H9 (cell line): ENCODE measurements around the gene CYP2F1. TPM values are rescaled to one million over a fixed set of nuclear protein-coding genes. Genes with fewer than 3 reads are reported as not detected.
A peak's percentile ranks its signal among the peaks of the same experiment; 100 is the strongest.
"Not testable (repeated sequence)": the region's sequence is repeated elsewhere in the genome, so short reads cannot be mapped to it uniquely, and the experiment has no call there.

Experiments
- DNase-seq: peaks from one replicate; pipeline ENCODE4 v3.0.0-alpha.2; 2017
- H2AFZ ChIP-seq: one replicate; pipeline ENCODE4 v1.6.1; 2013; ENCODE audit warnings: mild to moderate bottlenecking, low read length, control low read depth, moderate library complexity
- H2AK5ac ChIP-seq: 2 replicates; pipeline ENCODE4 v1.6.1; 2013; ENCODE audit warnings: low read length, control low read depth, mixed read lengths; ENCODE audit not compliant: insufficient read length
- H2BK120ac ChIP-seq: one replicate; pipeline ENCODE4 v1.6.1; 2013; ENCODE audit warnings: low read depth, mild to moderate bottlenecking, low read length, control low read depth, inconsistent platforms; ENCODE audit not compliant: poor library complexity, severe bottlenecking
- H2BK12ac ChIP-seq: 2 replicates; pipeline ENCODE4 v1.6.1; 2013; ENCODE audit warnings: low read length, control low read depth, mixed read lengths, low read depth; ENCODE audit not compliant: insufficient read length
- H2BK15ac ChIP-seq: 2 replicates; pipeline ENCODE4 v1.6.1; 2013; ENCODE audit warnings: low read depth, low read length, control low read depth
- H2BK20ac ChIP-seq: one replicate; pipeline ENCODE4 v1.6.1; 2013; ENCODE audit warnings: low read depth, mild to moderate bottlenecking, low read length, control low read depth, inconsistent platforms; ENCODE audit not compliant: poor library complexity, severe bottlenecking
- H2BK5ac ChIP-seq: 2 replicates; pipeline ENCODE4 v1.6.1; 2013; ENCODE audit warnings: low read length, control low read depth, mixed read lengths; ENCODE audit not compliant: insufficient read length
- H3K14ac ChIP-seq: 2 replicates; pipeline ENCODE4 v1.6.1; 2013; ENCODE audit warnings: low read length, control low read depth; ENCODE audit not compliant: insufficient read depth
- H3K18ac ChIP-seq: 2 replicates; pipeline ENCODE4 v1.6.1; 2013; ENCODE audit warnings: low read depth, mild to moderate bottlenecking, mixed read lengths, low read length, control low read depth; ENCODE audit not compliant: insufficient read length
- H3K23ac ChIP-seq: 2 replicates; pipeline ENCODE4 v1.6.1; 2013; ENCODE audit warnings: low read length, control low read depth, mixed read lengths, low read depth; ENCODE audit not compliant: insufficient read length
- H3K23me2 ChIP-seq: 2 replicates; pipeline ENCODE4 v1.6.1; 2013; ENCODE audit warnings: low read depth, mild to moderate bottlenecking, mixed read lengths, low read length, control low read depth; ENCODE audit not compliant: insufficient read length, poor library complexity, severe bottlenecking
- H3K27ac ChIP-seq: 2 replicates; pipeline ENCODE4 v1.5.1; 2013; ENCODE audit warnings: low read length, control low read depth, mixed read lengths, low read depth; ENCODE audit not compliant: insufficient read length
- H3K27me3 ChIP-seq: 2 replicates; pipeline ENCODE4 v1.6.1; 2013; ENCODE audit warnings: low read length, control low read depth, inconsistent platforms; ENCODE audit not compliant: insufficient read depth
- H3K4ac ChIP-seq: 2 replicates; pipeline ENCODE4 v1.6.1; 2013; ENCODE audit warnings: low read depth, mild to moderate bottlenecking, control low read depth, inconsistent platforms, low read length, moderate library complexity
- H3K4me1 ChIP-seq: 2 replicates; pipeline ENCODE4 v1.6.1; 2013; ENCODE audit warnings: low read length, control low read depth, inconsistent platforms; ENCODE audit not compliant: insufficient read depth
- H3K4me2 ChIP-seq: 2 replicates; pipeline ENCODE4 v1.6.1; 2013; ENCODE audit warnings: low read length, control low read depth, mixed read lengths; ENCODE audit not compliant: insufficient read length, insufficient read depth
- H3K56ac ChIP-seq: 2 replicates; pipeline ENCODE4 v1.6.1; 2013; ENCODE audit warnings: low read depth, mild to moderate bottlenecking, mixed read lengths, low read length, control low read depth; ENCODE audit not compliant: insufficient read length
- H3K79me1 ChIP-seq: 2 replicates; pipeline ENCODE4 v1.6.1; 2013; ENCODE audit warnings: low read depth, mild to moderate bottlenecking, moderate library complexity, low read length, control low read depth, inconsistent platforms; ENCODE audit not compliant: insufficient read depth, poor library complexity, severe bottlenecking
- H3K79me2 ChIP-seq: 2 replicates; pipeline ENCODE4 v1.6.1; 2013; ENCODE audit warnings: low read length, control low read depth, inconsistent platforms; ENCODE audit not compliant: insufficient read depth
- H3K9ac ChIP-seq: 2 replicates; pipeline ENCODE4 v1.6.1; 2013; ENCODE audit warnings: low read length, control low read depth, mixed read lengths; ENCODE audit not compliant: insufficient read length; ENCODE audit errors: extremely low read depth
- H3K9me3 ChIP-seq: one replicate; pipeline ENCODE4 v1.6.1; 2013; ENCODE audit warnings: low read depth, low read length, inconsistent platforms; ENCODE audit not compliant: control insufficient read depth
- H3T11ph ChIP-seq: one replicate; pipeline ENCODE4 v1.6.1; 2013; ENCODE audit warnings: mild to moderate bottlenecking, low read length, control low read depth, inconsistent platforms
- H4K20me1 ChIP-seq: one replicate; pipeline ENCODE4 v1.6.1; 2013; ENCODE audit not compliant: control insufficient read depth, insufficient read length, insufficient read depth
- H4K5ac ChIP-seq: 2 replicates; pipeline ENCODE4 v1.6.1; 2013; ENCODE audit warnings: low read depth, mild to moderate bottlenecking, mixed read lengths, low read length, control low read depth; ENCODE audit not compliant: insufficient read length
- H4K8ac ChIP-seq: replicated peaks from 2 replicates; pipeline ENCODE4 v1.6.1; 2013; ENCODE audit warnings: low read length, control low read depth, mixed read lengths, low read depth; ENCODE audit not compliant: insufficient read length
- H4K91ac ChIP-seq: 2 replicates; pipeline ENCODE4 v1.6.1; 2013; ENCODE audit warnings: low read depth, mild to moderate bottlenecking, moderate library complexity, mixed read lengths, low read length, control low read depth; ENCODE audit not compliant: insufficient read length
- H3K27ac Mint-ChIP-seq, 3 experiments: 2 replicates in 2 of 3; 3 replicates in 1 of 3; pipeline ENCODE4 v1.8.0; 2020 to 2021; ENCODE audit warnings: mixed read lengths in 3 of 3, mild to moderate bottlenecking in 1 of 3, moderate library complexity in 1 of 3
- H3K27me3 Mint-ChIP-seq: 2 replicates; pipeline ENCODE4 v1.8.0; 2021; ENCODE audit warnings: low read depth, mild to moderate bottlenecking, moderate library complexity, mixed read lengths
- H3K36me3 Mint-ChIP-seq, 3 experiments: 2 replicates in 2 of 3; 3 replicates in 1 of 3; pipeline ENCODE4 v1.8.0; 2020 to 2021; ENCODE audit warnings: low read depth in 3 of 3, mixed read lengths in 3 of 3; ENCODE audit not compliant: insufficient read depth in 1 of 3
- H3K4me1 Mint-ChIP-seq, 2 experiments: 2 replicates each; pipeline ENCODE4 v1.8.0; 2020; ENCODE audit warnings: mixed read lengths in 2 of 2
- H3K4me3 Mint-ChIP-seq, 2 experiments: 2 replicates in 1 of 2; 3 replicates in 1 of 2; pipeline ENCODE4 v1.8.0; 2020 to 2021; ENCODE audit warnings: mild to moderate bottlenecking in 2 of 2, mixed read lengths in 2 of 2, moderate library complexity in 1 of 2
- H3K9me3 Mint-ChIP-seq, 2 experiments: 2 replicates in 1 of 2; 3 replicates in 1 of 2; pipeline ENCODE4 v1.8.0; 2020; ENCODE audit warnings: mild to moderate bottlenecking in 2 of 2, mixed read lengths in 2 of 2, moderate library complexity in 1 of 2
- WGBS: extraction: QIAGEN DNeasy Blood & Tissue Kit; methylation state at CpG from one replicate; pipeline ENCODE4 v1.1.7; 2013; ENCODE audit warnings: missing lambda C conversion rate, low lambda C conversion rate, mixed read lengths; ENCODE audit not compliant: insufficient read length; ENCODE audit errors: extremely low coverage; 5-methylcytosine and 5-hydroxymethylcytosine counted together
- total RNA-seq: library from RNA; stranded (reverse); gene quantifications from 2 replicates; pipeline ENCODE4 v1.2.1, GENCODE V29; 2021
- TF ChIP-seq, protein P1 (sequence below): fragments of 200-600 bp; sonication (generic); conservative IDR thresholded peaks from 3 replicates; pipeline ENCODE4 v1.8.0; 2021; ENCODE audit warnings: antibody characterized with exemption, mild to moderate bottlenecking

The CYP2F1 gene
- total RNA-seq, 1 experiment from 2014 or later = 0.63 TPM

DNA sequence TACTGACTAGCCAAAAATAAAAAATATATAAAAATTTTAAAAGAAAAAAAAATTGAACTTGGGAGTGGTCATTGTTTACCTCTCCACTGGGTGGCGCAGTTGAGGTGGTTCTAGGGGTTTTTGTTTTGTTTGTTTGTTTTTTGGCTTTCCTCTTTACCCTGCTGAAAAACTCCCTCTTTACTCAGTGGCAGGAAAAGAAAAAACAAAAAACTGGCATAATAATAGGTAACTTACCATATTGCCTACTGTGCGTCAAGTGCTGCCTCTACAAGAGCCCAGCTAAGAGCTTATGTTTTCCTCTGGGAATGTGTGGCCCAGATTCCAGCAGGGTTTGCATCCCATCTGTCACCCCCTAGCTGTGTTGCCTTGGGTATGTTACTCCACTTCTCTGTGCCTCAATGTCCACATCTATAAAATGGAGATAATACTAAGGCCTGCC, 12.6 kb downstream of the CYP2F1 start:
- not testable (repeated sequence) for H3K27me3 ChIP-seq, H3K9ac ChIP-seq, H2BK15ac ChIP-seq, H3K4ac ChIP-seq, H3T11ph ChIP-seq, H3K9me3 ChIP-seq, H3K9me3 Mint-ChIP-seq, H3K4me1 ChIP-seq, H3K4me3 Mint-ChIP-seq, H4K20me1 ChIP-seq, H3K56ac ChIP-seq, H3K4me2 ChIP-seq, H3K79me1 ChIP-seq, H3K14ac ChIP-seq, H3K23ac ChIP-seq, H2BK120ac ChIP-seq, H4K8ac ChIP-seq, H2BK20ac ChIP-seq, H3K18ac ChIP-seq, H2BK5ac ChIP-seq, H3K79me2 ChIP-seq, H4K5ac ChIP-seq, H2AK5ac ChIP-seq, H3K23me2 ChIP-seq, H4K91ac ChIP-seq, H3K27ac ChIP-seq, H3K36me3 Mint-ChIP-seq, H2BK12ac ChIP-seq, H2AFZ ChIP-seq
- no CpG with 5 or more reads among the region's 2 CpGs for WGBS
- TF ChIP-seq, protein P1, sequence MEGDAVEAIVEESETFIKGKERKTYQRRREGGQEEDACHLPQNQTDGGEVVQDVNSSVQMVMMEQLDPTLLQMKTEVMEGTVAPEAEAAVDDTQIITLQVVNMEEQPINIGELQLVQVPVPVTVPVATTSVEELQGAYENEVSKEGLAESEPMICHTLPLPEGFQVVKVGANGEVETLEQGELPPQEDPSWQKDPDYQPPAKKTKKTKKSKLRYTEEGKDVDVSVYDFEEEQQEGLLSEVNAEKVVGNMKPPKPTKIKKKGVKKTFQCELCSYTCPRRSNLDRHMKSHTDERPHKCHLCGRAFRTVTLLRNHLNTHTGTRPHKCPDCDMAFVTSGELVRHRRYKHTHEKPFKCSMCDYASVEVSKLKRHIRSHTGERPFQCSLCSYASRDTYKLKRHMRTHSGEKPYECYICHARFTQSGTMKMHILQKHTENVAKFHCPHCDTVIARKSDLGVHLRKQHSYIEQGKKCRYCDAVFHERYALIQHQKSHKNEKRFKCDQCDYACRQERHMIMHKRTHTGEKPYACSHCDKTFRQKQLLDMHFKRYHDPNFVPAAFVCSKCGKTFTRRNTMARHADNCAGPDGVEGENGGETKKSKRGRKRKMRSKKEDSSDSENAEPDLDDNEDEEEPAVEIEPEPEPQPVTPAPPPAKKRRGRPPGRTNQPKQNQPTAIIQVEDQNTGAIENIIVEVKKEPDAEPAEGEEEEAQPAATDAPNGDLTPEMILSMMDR = peak; percentile 85
- peaks cover 22% of the 10 kb centered on the region for H3K27me3 Mint-ChIP-seq
- DNase-seq = peak; percentile 63
- peak overlapping the region in 2 of 3 experiments; percentile 51 to 85; a peak in 1 of 7 replicates for H3K27ac Mint-ChIP-seq
- peaks cover 19 to 43% of the 10 kb centered on the region in 2 experiments for H3K4me1 Mint-ChIP-seq

DNA sequence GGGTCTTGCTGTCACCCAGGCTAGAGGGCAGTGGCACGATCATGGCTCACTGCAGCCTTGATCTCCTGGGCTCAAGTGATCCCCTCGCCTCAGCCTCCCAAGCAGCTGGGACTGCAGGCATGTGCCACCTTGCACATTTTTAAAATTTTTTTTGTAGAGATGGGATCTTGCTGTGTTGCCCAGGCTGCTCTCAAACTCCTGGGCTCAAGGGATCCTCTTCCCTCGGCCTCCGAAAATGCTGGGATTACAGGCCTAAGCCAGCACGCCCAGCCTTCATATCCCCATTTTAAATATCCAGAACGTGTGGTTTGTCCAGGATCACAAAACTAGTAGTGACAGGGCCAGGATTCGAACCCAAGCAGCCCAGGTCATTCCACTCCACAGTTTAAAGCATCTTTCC, 13.1 kb downstream of the CYP2F1 start:
- not testable (repeated sequence) for H3K27me3 ChIP-seq, H3K27ac ChIP-seq, H3K4me2 ChIP-seq, H3K4ac ChIP-seq, H4K91ac ChIP-seq, H3K79me1 ChIP-seq, H2BK5ac ChIP-seq, H4K5ac ChIP-seq, H4K8ac ChIP-seq, H3K14ac ChIP-seq, H3K23me2 ChIP-seq, H3K36me3 Mint-ChIP-seq, H2BK15ac ChIP-seq, H3K79me2 ChIP-seq, H2BK12ac ChIP-seq, H3K56ac ChIP-seq, H2AK5ac ChIP-seq, H3K18ac ChIP-seq, H2BK20ac ChIP-seq, H3K23ac ChIP-seq, H2AFZ ChIP-seq, H2BK120ac ChIP-seq, DNase-seq, H3T11ph ChIP-seq, H3K9ac ChIP-seq, H3K9me3 ChIP-seq, H3K9me3 Mint-ChIP-seq, H3K4me1 ChIP-seq, H4K20me1 ChIP-seq
- Mint-ChIP-seq H3K4me3 (peak overlapping the region in 1 of 2 experiments; percentile 72; a peak in 1 of 5 replicates), H3K27ac (peak overlapping the region; percentile 68 to 86 (median 85); a peak in 6 of 7 replicates), H3K4me1 (peaks cover 21 to 46% of the 10 kb centered on the region in 2 experiments), H3K27me3 (peaks cover 24% of the 10 kb centered on the region)
- WGBS = no CpG with 5 or more reads among the region's 7 CpGs
